ENCODE results near the gene CAVIN1. TPM values are rescaled to one million over a fixed set of nuclear protein-coding genes. Genes with fewer than 3 reads are reported as not detected.
"Not testable (repeated sequence)": the region's sequence is repeated elsewhere in the genome, so short reads cannot be mapped to it uniquely, and the experiment has no call there.

CAVIN1 gene, protein sequence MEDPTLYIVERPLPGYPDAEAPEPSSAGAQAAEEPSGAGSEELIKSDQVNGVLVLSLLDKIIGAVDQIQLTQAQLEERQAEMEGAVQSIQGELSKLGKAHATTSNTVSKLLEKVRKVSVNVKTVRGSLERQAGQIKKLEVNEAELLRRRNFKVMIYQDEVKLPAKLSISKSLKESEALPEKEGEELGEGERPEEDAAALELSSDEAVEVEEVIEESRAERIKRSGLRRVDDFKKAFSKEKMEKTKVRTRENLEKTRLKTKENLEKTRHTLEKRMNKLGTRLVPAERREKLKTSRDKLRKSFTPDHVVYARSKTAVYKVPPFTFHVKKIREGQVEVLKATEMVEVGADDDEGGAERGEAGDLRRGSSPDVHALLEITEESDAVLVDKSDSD
- 0.91 and 0.96 TPM in 2 replicates for total RNA-seq

DNA sequence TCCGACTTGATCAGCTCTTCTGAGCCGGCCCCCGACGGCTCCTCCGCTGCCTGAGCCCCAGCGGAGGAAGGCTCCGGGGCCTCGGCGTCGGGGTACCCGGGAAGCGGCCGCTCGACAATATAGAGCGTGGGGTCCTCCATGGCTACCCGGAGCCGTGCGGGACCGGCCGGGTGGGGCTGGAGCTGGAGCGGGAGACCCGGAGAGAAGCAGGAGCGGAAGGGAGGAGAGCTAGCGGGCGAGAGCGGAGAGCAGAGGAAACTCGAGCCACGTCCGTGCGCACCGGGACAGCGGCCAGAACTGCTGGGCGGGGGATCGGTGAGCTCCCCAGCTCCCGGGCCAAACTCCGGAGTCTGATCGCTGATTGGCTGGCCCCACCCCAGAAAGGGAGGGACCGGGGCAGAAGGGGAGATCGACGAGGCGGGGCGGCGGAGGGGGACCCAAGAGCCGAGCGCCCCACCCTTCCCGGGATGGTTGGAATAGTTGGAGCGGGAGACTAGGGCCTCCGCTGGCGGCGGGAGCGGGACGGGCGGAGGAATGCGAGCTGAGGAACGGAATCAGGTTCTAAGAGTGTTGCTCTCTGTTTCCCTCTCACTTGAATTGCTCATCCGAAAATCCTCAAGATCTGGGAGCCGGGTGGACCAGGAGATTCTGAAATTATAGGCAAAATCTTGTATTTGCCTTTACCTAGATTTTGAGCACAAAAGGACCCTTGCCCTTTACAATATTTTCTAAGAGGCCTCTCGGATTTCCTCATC lies at the start of gene CAVIN1:
Gene CAVIN1 (minus strand): TSS at position 299 of the 755 bp plus-strand sequence. CDS start 159 bp downstream, at position 140.
- H3K27me3 Mint-ChIP-seq (ENCODE audit: insufficient read depth), result peaks cover 63% of the 10 kb centered on the region
- H3K4me1 Mint-ChIP-seq (ENCODE audit: low read depth), result peaks cover 18% of the 10 kb centered on the region
- peak within 1 kb of the TSS; percentile 81 for H3K4me3 Mint-ChIP-seq
- H3K27ac Mint-ChIP-seq, result no peak within 1 kb of the TSS
- intact Hi-C loops (cut with micrococcal nuclease), result no loop called here
- DNase-seq (ENCODE audit: low spot score), result no peak
- H3K9me3 Mint-ChIP-seq, result no peaks in the 10 kb centered on the region
- H3K36me3 Mint-ChIP-seq (ENCODE audit: low read depth), result peaks cover 3% of the 10 kb centered on the region

GRCh38 chr17:42467889-42468288 lies 44.8 kb upstream of the CAVIN1 start:
- intact Hi-C loops (cut with micrococcal nuclease), result no loop called here
- Mint-ChIP-seq H3K36me3 (ENCODE audit: low read depth) (peaks cover 30% of the 10 kb centered on the region), H3K4me3 (no peak overlapping the region), H3K9me3 (no peaks in the 10 kb centered on the region), H3K27me3 (ENCODE audit: insufficient read depth) (no peaks in the 10 kb centered on the region), H3K4me1 (ENCODE audit: low read depth) (no peaks in the 10 kb centered on the region), H3K27ac (no peak overlapping the region)
- DNase-seq (ENCODE audit: low spot score), result no peak

DNA sequence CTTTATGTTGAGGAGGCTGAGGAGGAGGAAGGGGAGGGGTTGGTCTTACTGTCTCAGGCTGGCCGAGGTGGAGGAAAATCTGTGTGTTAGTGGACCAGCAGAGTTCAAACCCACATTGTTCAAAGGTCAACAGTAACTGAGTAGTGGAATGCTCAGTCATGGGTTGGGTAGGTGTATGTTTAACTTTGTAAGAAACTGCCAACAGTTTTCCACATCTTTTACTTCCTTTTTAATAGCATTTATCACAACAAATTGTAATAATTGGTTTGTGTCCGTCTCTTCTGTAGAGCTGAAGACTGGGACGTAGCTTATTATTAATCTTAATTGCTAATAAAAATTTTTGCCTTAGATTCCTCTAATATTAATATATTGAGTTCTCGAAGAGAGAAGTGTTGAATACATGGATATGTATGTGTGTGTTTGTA lies 40.9 kb upstream of the CAVIN1 start:
- Mint-ChIP-seq H3K4me3 (no peak overlapping the region), H3K27ac (no peak overlapping the region), H3K27me3 (ENCODE audit: insufficient read depth) (no peaks in the 10 kb centered on the region), H3K4me1 (ENCODE audit: low read depth) (peaks cover 21% of the 10 kb centered on the region), H3K9me3 (no peaks in the 10 kb centered on the region), H3K36me3 (ENCODE audit: low read depth) (peaks cover 17% of the 10 kb centered on the region)
- intact Hi-C loops (cut with micrococcal nuclease), result no loop called here
- no peak for DNase-seq (ENCODE audit: low spot score)

GRCh38 chr17:42460371-42460770 lies 37.3 kb upstream of the CAVIN1 start:
- H3K4me3 Mint-ChIP-seq, result peak overlapping the region; percentile 91
- intact Hi-C loops (cut with micrococcal nuclease), result loop anchor here (1.0 kb wide), 2 partner anchors 24 to 72 kb away; partner anchors contain the start of gene STAT3
- peak overlapping the region; percentile 68 for H3K27ac Mint-ChIP-seq
- peaks cover 5% of the 10 kb centered on the region for H3K36me3 Mint-ChIP-seq (ENCODE audit: low read depth)
- no peaks in the 10 kb centered on the region for H3K9me3 Mint-ChIP-seq
- peaks cover 44% of the 10 kb centered on the region for H3K4me1 Mint-ChIP-seq (ENCODE audit: low read depth)
- H3K27me3 Mint-ChIP-seq (ENCODE audit: insufficient read depth), result peaks cover 8% of the 10 kb centered on the region
- no peak for DNase-seq (ENCODE audit: low spot score)

- intact Hi-C loops (cut with micrococcal nuclease), result loop anchor here (1.0 to 5.0 kb wide), 3 partner anchors 24 to 278 kb away; partner anchors contain the start of genes KCNH4 and STAT3
- Mint-ChIP-seq H3K9me3 (no peaks in the 10 kb centered on the region), H3K27me3 (ENCODE audit: insufficient read depth) (peaks cover 8% of the 10 kb centered on the region), H3K27ac (peak overlapping the region; percentile 68), H3K4me1 (ENCODE audit: low read depth) (peaks cover 44% of the 10 kb centered on the region), H3K36me3 (ENCODE audit: low read depth) (peaks cover 5% of the 10 kb centered on the region), H3K4me3 (peak overlapping the region; percentile 91)
- DNase-seq (ENCODE audit: low spot score), result peak; percentile 4
Observed at GRCh38 chr17:42459801-42460281, 36.8 kb upstream of the CAVIN1 start.

DNA sequence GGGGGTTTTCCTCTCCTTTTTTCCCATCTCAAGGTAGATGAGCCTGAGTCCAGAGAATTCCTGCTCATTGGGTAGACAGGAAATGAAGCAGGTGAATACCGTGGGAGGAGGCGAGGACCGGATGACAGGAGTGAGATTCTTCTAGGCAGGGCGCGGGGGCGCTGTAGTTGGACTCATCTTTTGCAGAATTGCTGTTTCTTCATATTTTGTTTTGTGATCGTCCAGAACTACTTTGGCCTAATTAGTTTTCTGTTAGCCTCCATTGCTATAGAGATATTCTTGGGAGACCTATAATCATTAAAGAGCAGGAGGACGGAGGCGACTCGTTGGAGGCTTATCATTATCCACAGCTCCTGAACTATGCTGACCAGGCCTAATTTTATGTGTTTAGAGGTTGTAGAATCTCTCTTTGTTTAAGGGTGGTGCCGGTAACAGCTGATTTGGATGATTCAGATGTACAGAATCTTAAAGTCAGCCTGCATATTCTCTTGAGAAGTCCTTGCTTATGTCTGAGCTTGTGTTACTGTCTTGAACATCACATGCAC lies 36.3 kb upstream of the CAVIN1 start:
- Mint-ChIP-seq H3K4me1 (ENCODE audit: low read depth) (peaks cover 44% of the 10 kb centered on the region), H3K36me3 (ENCODE audit: low read depth) (peaks cover 5% of the 10 kb centered on the region), H3K27me3 (ENCODE audit: insufficient read depth) (peaks cover 10% of the 10 kb centered on the region), H3K27ac (peak overlapping the region; percentile 93), H3K9me3 (no peaks in the 10 kb centered on the region), H3K4me3 (peak overlapping the region; percentile 91)
- intact Hi-C loops (cut with micrococcal nuclease), result loop anchor here (5.0 kb wide), 1 partner anchor 277 kb away; the partner anchor contains the start of gene KCNH4
- peak; percentile 5 for DNase-seq (ENCODE audit: low spot score)

DNA sequence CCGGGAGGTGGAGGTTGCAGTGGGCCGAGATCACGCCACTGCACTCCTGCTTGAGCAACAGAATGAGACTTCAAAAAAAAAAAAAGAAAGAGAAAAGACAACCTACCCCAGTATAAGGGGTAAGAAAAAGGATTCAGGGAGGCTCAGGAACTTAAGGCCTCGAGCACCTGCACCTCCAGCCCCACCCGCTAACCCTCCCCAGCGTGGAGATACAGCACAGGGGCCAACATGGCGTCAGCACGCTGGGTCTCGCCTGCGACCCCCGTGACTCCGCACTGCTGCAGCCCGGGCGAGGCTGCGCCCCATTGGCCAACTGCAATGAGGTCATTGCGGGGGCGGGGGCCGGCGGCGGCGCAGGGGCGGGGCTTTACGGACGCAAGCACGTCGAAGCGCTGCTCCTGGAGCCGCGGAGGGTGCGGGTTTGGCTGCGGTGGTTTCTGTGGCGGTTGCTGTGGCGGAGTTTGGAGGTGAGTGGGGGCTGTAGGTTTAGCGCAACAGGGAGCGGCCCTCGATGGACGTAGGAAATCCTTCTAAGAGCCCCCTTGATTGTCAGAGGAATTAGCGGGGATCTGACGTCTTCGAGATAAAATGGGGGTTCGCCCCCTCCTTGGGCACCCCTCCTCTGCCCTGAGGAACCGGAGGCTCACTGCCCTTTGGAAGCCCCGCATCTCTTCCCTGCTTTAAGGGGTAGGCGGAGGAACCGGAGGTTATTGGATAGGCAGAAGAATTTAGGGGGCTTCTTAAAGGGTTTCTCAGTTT lies 35.6 kb upstream of the CAVIN1 start, which contains the start of gene ATP6V0A1:
Gene ATP6V0A1 (plus strand): TSS at position 382 of the 759 bp plus-strand sequence. CDS start 2,017 bp downstream, outside the sequence.
- intact Hi-C loops (cut with micrococcal nuclease), result loop anchor here (1.0 to 5.0 kb wide), 2 partner anchors 170 to 276 kb away; partner anchors contain the start of genes KCNH4 and STAT5A
- no peaks in the 10 kb centered on the region for H3K9me3 Mint-ChIP-seq
- peaks cover 44% of the 10 kb centered on the region for H3K4me1 Mint-ChIP-seq (ENCODE audit: low read depth)
- H3K36me3 Mint-ChIP-seq (ENCODE audit: low read depth), result peaks cover 5% of the 10 kb centered on the region
- H3K27me3 Mint-ChIP-seq (ENCODE audit: insufficient read depth), result peaks cover 16% of the 10 kb centered on the region
- peak within 1 kb of the TSS; percentile 93 for H3K27ac Mint-ChIP-seq
- DNase-seq (ENCODE audit: low spot score), result peak; percentile 89
- peak within 1 kb of the TSS; percentile 91 for H3K4me3 Mint-ChIP-seq

GRCh38 chr17:42457107-42457792 lies 34.2 kb upstream of the CAVIN1 start:
- H3K4me3 Mint-ChIP-seq, result peak overlapping the region; percentile 45
- intact Hi-C loops (cut with micrococcal nuclease), result loop anchor here (5.0 kb wide), 1 partner anchor 275 kb away; the partner anchor contains the start of gene KCNH4

GRCh38 chr17:42456223-42457106 lies 33.4 kb upstream of the CAVIN1 start:
- intact Hi-C loops (cut with micrococcal nuclease), result loop anchor here (5.0 kb wide), 1 partner anchor 274 kb away; the partner anchor contains the start of gene KCNH4
- H3K27ac Mint-ChIP-seq, result peak overlapping the region; percentile 18
- H3K27me3 Mint-ChIP-seq (ENCODE audit: insufficient read depth), result peaks cover 26% of the 10 kb centered on the region
- peak; percentile 18 for DNase-seq (ENCODE audit: low spot score)
- peak overlapping the region; percentile 45 for H3K4me3 Mint-ChIP-seq
- peaks cover 44% of the 10 kb centered on the region for H3K4me1 Mint-ChIP-seq (ENCODE audit: low read depth)
- no peaks in the 10 kb centered on the region for H3K9me3 Mint-ChIP-seq
- H3K36me3 Mint-ChIP-seq (ENCODE audit: low read depth), result peaks cover 3% of the 10 kb centered on the region

More at GRCh38 chr17:42457107-42457792, 34.2 kb upstream of the CAVIN1 start:
- Mint-ChIP-seq H3K9me3 (no peaks in the 10 kb centered on the region), H3K4me1 (ENCODE audit: low read depth) (peaks cover 44% of the 10 kb centered on the region), H3K27me3 (ENCODE audit: insufficient read depth) (peaks cover 26% of the 10 kb centered on the region), H3K27ac (peak overlapping the region; percentile 81), H3K36me3 (ENCODE audit: low read depth) (peaks cover 3% of the 10 kb centered on the region)
- no peak for DNase-seq (ENCODE audit: low spot score)

DNA sequence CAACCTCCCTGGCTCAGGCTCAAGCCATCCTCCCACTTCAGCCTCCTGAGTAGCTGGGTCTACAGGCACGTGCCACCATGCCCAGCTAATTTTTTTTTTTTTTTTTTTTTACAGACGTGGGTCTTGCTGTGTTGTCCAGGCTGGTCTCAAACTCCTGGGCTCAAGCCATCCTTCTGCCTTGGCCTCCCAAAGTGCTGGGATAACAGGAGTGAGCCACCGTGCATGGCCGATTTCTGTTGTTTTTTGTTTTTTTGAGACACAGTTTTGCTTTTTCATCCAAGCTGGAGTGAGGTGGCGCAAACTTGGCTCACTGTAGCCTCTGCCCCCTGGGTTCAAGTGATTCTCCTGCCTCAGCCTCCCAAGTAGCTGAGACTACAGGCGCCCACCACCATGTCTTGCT lies 31.9 kb upstream of the CAVIN1 start:
- not testable (repeated sequence) for H3K27ac Mint-ChIP-seq; H3K9me3 Mint-ChIP-seq; H3K4me3 Mint-ChIP-seq; H3K36me3 Mint-ChIP-seq (ENCODE audit: low read depth); DNase-seq (ENCODE audit: low spot score)
- peaks cover 33% of the 10 kb centered on the region for H3K4me1 Mint-ChIP-seq (ENCODE audit: low read depth)
- H3K27me3 Mint-ChIP-seq (ENCODE audit: insufficient read depth), result peaks cover 26% of the 10 kb centered on the region
- intact Hi-C loops (cut with micrococcal nuclease), result loop anchor here (5.0 kb wide), 1 partner anchor 273 kb away; the partner anchor contains the start of gene KCNH4

DNA sequence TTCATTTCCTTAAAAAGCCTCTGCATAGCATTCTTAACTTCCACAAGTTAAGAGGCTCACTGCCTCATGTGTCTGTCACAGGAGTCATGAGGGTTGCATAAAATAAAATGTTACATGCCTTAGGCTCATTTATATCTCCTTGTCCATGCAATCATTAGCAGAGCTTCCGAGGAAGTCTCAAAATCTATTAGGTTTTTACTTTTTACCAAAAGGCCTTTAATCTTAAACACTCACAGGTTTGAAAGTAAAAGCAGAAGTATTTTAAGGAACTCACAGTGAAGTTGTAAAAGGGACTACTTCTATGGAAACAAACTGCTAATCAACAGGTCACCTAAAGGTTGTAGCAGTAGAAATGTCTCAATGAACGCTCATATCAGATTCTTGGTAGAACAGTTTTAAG lies 30.4 kb upstream of the CAVIN1 start:
- no peaks in the 10 kb centered on the region for H3K9me3 Mint-ChIP-seq

More for the DNA sequence above, 30.4 kb upstream of the CAVIN1 start:
- no peak for DNase-seq (ENCODE audit: low spot score)
- H3K36me3 Mint-ChIP-seq (ENCODE audit: low read depth), result no peaks in the 10 kb centered on the region
- H3K27me3 Mint-ChIP-seq (ENCODE audit: insufficient read depth), result peaks cover 25% of the 10 kb centered on the region
- intact Hi-C loops (cut with micrococcal nuclease), result no loop called here
- peaks cover 18% of the 10 kb centered on the region for H3K4me1 Mint-ChIP-seq (ENCODE audit: low read depth)
- no peak overlapping the region for H3K4me3 Mint-ChIP-seq
- H3K27ac Mint-ChIP-seq, result no peak overlapping the region
